ENCODE results near the gene NIM1K.

- no peak for TF ChIP-seq CTCF (IDR thresholded peaks at IDR 0.05)
- no peak for TF ChIP-seq EZH2 (IDR thresholded peaks at IDR 0.05; ENCODE audit: borderline replicate concordance, insufficient read depth, low read depth, low read length, poor library complexity, severe bottlenecking)
Observed at GRCh38 chr5:43315682-43316081, 123.7 kb downstream of the NIM1K start.
